OCI-LY1 (cell line): ENCODE measurements around the gene XKR3.

Source experiments
- EZH2 ChIP-seq: fragments of 200-600 bp; sonication (generic), shearing (Covaris generic); IDR thresholded peaks from 2 replicates; pipeline ENCODE4 v1.8.0; 2017; ENCODE audit warnings: borderline replicate concordance, mixed run types, mild to moderate bottlenecking, antibody characterized with exemption, low read length, moderate library complexity, mixed read lengths
- TF ChIP-seq, protein P1 (sequence below): fragments of 200-600 bp; sonication (generic), shearing (Covaris generic); IDR thresholded peaks from 2 replicates; pipeline ENCODE4 v1.5.1; 2017; ENCODE audit warnings: mild to moderate bottlenecking, antibody characterized with exemption, low read length, moderate library complexity, mixed read lengths

DNA sequence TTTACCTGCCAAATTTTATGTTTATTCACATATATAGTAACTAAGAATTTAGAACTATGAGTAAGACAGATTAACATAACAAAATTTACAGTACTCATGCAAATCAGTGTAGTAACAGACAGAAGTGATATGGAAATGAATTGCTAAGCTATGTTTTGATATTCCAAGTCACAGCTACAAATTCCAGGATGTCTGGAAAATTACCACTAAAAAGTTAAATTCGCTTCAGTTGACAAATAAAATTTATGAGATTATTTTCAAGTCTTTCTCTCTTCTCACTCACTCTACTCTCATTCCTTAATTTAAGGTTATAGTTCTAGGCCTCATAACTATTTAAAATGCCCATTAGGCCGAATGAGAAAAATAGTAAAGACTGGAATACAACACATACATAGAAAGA lies 18.1 kb downstream of the XKR3 start:
- TF ChIP-seq, protein P1, sequence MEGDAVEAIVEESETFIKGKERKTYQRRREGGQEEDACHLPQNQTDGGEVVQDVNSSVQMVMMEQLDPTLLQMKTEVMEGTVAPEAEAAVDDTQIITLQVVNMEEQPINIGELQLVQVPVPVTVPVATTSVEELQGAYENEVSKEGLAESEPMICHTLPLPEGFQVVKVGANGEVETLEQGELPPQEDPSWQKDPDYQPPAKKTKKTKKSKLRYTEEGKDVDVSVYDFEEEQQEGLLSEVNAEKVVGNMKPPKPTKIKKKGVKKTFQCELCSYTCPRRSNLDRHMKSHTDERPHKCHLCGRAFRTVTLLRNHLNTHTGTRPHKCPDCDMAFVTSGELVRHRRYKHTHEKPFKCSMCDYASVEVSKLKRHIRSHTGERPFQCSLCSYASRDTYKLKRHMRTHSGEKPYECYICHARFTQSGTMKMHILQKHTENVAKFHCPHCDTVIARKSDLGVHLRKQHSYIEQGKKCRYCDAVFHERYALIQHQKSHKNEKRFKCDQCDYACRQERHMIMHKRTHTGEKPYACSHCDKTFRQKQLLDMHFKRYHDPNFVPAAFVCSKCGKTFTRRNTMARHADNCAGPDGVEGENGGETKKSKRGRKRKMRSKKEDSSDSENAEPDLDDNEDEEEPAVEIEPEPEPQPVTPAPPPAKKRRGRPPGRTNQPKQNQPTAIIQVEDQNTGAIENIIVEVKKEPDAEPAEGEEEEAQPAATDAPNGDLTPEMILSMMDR: no peak
- TF ChIP-seq EZH2: no peak
